GM21529 (cell line): ENCODE data around the gene NRN1L.

Experiments used
- ATAC-seq: cut with Tn5 transposase; IDR thresholded peaks from one replicate; pipeline ENCODE4 v1.9.1; 2021; ENCODE audit not compliant: unreplicated experiment

NRN1L gene

DNA sequence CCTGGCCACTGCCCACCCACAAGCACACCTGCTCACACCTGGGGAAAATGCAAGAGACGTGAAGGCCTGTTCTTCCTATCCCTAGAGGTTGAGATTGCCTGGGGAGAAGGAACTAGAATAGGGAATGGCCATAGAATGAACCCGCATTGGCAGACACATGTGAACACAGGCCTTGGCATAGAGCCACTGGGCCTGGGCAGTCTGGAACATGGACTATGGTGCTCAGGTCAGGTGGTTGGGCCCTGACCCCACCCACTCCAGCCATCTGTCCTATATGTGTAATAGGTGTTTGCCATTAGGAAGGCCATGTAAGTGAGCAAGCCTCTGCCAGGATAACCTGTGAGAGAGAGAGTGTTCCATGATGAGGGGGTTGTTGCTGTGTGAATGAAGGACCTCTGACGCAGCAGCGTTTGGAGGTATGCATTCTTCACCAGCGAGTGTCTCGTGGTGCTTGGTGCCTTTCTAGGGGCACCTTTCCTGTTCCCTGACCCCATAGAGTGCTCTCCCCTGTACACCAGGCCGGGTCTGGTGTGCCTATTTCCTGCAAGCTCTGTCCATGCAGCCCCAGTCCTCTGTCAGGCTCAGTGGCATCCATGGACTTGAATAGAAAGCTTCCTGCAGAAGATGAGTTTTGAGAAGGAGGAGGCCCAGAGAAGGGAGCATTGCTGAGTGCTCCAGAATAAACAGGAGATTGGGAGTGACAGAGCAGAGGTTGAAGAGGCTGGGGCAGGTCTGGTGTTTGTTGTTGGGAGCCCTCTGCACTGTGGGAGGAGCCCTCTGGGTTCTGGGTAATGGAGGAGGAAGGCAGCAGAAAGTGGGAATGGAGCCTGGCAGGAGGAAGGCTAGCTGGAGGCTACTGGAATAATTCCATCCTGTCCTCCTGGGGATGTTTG lies 31.4 kb downstream of the NRN1L start:
- no peak for ATAC-seq

GRCh38 chr16:67917140-67917851 lies 32.6 kb downstream of the NRN1L start:
- ATAC-seq = no peak

DNA sequence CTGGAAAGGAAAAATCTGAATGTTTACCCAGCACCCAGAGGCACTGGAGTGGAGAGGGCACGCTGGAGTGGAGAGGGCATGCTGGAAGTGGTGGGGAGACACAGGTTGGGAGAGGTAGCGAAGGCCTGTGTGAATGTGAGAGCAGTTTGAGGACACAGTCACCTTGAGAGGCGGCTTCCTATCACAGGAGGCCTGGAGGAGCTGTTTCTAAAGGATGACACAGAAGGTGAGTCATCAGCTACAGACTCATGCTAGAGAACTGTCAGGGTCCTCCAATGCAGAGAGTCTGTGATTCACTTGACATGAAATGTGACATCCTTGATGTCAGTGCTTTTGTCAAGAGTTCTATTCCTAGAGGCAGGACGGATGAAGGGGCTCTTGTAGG lies 33.2 kb downstream of the NRN1L start:
- ATAC-seq = no peak

DNA sequence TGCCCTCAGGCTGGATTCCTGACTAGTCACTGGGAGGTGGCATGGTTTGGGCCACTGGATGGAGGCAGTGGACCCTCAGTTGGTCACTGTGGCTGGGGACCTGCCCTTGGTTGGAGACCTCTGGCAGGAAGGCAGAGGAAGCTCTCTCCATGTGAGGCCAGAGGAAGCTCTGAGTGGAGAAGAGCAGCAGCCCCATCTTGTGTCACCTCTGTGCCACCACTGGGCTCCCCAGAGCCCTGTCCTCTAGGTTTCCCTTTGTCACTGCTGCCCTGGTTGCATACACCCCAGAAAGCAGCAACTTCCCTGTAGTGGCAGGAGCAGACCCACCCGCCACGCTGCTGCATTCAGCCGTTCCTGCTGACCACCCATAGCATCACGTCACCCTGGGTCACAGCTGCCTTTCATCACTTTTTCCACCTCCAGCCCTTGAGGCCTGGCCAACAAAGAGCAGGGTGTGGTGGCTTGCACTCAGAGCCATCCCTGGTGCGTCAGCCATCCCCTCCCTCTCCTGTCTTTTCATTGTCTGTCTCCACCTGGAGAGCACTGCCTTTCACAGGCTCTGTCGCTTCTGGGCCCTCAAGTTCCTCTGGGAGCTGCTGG lies 35.0 kb downstream of the NRN1L start:
- ATAC-seq = no peak

GRCh38 chr16:67922221-67922620 lies 37.5 kb downstream of the NRN1L start:
- no peak for ATAC-seq

DNA sequence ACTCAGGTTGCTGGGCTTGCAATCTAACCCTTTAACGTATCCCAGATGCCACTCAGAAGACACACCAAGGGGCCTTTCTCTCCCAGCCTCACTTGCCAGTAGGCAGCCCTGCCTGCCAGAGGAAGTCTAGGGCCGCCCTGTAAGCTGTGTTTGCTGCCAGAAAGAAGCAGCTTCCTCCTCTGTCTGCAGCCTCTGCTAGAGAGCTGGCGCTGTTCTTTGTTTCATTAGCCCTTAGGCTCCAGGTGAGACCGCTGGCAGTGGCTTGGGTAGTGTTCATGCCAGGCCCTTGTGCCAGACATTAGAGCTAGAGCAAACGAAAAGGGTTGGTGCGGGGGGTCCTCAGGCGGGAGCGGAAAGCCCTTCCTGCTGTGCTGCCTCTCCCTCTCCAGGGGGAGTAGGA lies 38.1 kb downstream of the NRN1L start:
- no peak for ATAC-seq

- ATAC-seq = no peak
These were observed 38.9 kb downstream of the NRN1L start for GRCh38 chr16:67923414-67924116.

GRCh38 chr16:67924140-67924906 lies 39.6 kb downstream of the NRN1L start:
- no peak for ATAC-seq

GRCh38 chr16:67926181-67926750 lies 41.6 kb downstream of the NRN1L start:
- no peak for ATAC-seq

DNA sequence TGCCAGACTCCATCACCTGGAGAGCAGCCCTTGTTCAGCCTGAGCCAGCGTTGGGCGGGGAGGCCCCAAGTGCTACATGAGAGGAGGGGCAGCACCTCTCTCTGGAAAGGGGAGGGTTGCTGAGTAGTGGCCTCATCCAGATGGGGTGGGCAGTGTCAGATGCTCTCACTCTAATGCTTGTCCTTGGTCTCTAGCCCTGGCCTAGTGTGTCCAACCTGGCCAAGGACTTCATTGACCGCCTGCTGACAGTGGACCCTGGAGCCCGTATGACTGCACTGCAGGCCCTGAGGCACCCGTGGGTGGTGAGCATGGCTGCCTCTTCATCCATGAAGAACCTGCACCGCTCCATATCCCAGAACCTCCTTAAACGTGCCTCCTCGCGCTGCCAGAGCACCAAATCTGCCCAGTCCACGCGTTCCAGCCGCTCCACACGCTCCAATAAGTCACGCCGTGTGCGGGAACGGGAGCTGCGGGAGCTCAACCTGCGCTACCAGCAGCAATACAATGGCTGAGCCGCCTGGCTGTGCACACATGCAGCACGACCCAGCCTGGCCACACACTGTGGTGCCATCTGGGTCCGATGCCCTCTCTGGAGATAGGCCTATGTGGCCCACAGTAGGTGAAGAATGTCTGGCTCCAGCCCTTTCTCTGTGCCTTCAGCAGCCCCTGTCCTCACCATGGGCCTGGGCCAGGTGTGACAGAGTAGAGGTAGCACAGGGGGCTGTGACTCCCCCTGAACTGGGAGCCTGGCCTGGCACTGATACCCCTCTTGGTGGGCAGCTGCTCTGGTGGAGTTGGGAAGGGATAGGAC lies 42.7 kb downstream of the NRN1L start:
- no peak for ATAC-seq

- no peak for ATAC-seq
These were observed 43.5 kb downstream of the NRN1L start for GRCh38 chr16:67928147-67928546.

DNA sequence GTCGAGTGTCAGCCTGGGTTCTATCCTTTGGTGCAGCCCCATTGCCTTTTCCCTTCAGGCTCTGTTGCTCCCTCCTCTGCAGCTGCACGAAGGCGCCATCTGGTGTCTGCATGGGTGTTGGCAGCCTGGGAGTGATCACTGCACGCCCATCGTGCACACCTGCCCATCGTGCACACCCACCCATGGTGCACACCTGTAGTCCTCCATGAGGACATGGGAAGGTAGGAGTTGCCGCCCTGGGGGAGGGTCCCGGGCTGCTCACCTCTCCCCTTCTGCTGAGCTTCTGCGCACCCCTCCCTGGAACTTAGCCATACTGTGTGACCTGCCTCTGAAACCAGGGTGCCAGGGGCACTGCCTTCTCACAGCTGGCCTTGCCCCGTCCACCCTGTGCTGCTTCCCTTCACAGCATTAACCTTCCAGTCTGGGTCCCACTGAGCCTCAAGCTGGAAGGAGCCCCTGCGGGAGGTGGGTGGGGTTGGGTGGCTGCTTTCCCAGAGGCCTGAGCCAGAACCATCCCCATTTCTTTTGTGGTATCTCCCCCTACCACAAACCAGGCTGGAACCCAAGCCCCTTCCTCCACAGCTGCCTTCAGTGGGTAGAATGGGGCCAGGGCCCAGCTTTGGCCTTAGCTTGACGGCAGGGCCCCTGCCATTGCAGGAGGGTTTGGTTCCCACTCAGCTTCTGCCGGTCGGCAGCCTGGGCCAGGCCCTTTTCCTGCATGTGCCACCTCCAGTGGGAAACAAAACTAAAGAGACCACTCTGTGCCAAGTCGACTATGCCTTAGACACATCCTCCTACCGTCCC lies 44.1 kb downstream of the NRN1L start:
- ATAC-seq = no peak

DNA sequence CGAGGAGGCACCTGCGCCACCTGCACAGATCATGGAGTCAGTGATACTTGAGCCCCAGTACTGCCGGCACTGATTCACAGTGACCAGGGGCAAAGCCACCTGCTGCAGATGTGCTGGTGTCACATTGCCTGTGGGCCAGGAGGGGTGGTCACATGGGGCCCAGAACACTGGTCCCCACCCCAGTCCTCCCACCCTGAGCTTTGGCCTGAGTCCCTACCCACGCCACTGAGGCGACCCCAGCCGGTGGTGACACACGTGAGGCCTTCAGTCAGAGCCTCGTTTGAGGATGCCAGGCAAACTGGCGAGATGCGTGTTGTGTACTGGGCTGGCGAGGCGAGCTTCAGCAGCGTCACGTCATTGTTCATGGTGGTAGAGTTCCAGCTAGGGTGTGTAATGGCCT lies 45.5 kb downstream of the NRN1L start:
- no peak for ATAC-seq

GRCh38 chr16:67930678-67931211 lies 46.1 kb downstream of the NRN1L start:
- no peak for ATAC-seq

DNA sequence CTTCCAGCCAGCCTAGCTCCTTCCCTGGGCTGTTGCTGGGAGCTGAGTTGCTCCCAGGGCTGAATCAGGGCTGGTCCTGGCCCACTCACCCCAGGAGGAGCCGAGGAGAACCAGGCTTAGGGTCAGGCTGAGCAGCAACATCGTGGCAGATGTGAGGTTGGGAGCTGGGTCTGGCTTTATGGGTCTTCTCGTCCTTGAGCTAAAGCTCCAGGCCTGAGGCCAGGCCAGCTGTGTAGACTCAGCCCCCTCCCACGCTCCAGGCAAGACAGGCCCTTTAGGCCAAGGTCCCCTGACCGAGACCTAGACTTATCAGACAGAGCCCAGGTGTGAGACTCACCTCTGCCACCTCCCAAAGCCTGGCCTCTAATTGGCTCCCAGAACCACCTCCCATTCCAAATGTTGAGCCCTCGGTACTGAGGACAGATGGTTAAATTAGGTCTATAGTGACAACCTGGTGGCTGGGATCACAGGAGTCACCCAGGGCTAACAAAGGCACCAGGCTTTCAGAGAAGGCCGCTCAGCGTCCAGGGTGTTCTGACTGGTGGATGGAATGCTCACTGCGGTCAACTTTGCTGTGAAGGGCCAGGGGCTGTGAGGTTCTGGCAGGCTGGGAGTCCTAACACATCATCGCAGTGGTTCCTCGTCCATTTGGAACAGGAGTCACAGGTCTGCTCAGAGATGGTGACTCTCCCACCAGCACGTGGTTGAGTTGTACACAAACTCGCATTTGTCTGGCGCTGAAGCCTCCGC lies 47.2 kb downstream of the NRN1L start, which contains the start of gene CTRL:
CTRL (minus strand) TSS at position 151 of the 750 bp plus-strand sequence; CDS start at position 141, 10 bp downstream.
- ATAC-seq = no peak

- no peak for ATAC-seq
These were observed 47.8 kb downstream of the NRN1L start for GRCh38 chr16:67932462-67932840.

GRCh38 chr16:67933805-67934204 lies 49.1 kb downstream of the NRN1L start:
- no peak for ATAC-seq
